Measurements from ENCODE around the gene PAQR5. TPM values are rescaled to one million over a fixed set of nuclear protein-coding genes. Genes with fewer than 3 reads are reported as not detected.

The PAQR5 gene
- total RNA-seq, 4 donors from 2014 or later: 6.4 to 39.8 (median 14.4) TPM

DNA sequence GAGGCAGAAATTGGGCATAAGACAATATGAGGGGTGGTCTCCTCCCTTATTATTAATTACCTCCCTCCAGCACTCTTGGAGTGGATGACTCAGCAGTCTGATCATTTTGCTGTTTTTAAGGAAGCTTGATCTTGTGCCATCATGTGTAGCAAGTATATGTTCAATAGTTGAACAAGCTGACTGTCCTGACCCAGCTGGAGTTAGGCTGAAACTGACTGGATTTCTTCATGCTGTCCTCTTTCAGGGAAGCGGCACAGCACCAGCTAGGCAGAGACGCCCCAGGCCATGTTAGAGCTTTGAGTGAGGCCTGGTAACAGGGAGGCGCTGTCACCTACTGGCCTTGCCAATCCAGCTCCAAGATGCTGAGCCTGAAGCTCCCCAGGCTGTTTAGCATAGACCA is 61.0 kb downstream of the PAQR5 start:
- peaks cover 0 to 11% (median 4%) of the 10 kb centered on the region in 3 donors for H3K4me1 ChIP-seq
- TF ChIP-seq, protein P1, sequence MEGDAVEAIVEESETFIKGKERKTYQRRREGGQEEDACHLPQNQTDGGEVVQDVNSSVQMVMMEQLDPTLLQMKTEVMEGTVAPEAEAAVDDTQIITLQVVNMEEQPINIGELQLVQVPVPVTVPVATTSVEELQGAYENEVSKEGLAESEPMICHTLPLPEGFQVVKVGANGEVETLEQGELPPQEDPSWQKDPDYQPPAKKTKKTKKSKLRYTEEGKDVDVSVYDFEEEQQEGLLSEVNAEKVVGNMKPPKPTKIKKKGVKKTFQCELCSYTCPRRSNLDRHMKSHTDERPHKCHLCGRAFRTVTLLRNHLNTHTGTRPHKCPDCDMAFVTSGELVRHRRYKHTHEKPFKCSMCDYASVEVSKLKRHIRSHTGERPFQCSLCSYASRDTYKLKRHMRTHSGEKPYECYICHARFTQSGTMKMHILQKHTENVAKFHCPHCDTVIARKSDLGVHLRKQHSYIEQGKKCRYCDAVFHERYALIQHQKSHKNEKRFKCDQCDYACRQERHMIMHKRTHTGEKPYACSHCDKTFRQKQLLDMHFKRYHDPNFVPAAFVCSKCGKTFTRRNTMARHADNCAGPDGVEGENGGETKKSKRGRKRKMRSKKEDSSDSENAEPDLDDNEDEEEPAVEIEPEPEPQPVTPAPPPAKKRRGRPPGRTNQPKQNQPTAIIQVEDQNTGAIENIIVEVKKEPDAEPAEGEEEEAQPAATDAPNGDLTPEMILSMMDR (IDR thresholded peaks at IDR 0.05): peak in 1 of 6 experiments; percentile 11
- TF ChIP-seq POLR2A (IDR thresholded peaks at IDR 0.05): no peak
- H3K4me3 ChIP-seq: no peak overlapping the region
- no peak for DNase-seq
- no peak overlapping the region for H3K27ac ChIP-seq
- no peaks in the 10 kb centered on the region for H3K9me3 ChIP-seq
- intact Hi-C loops (cut with DNase I): no loop called here
- WGBS, 2 donors: 42% methylated on average over 3 of the region's 3 CpGs; no CpG with 5 or more reads in 1 of the 2 donors
- no peaks in the 10 kb centered on the region for H3K27me3 ChIP-seq
- H3K36me3 ChIP-seq: no peaks in the 10 kb centered on the region

GRCh38 chr15:69360642-69361041 is 61.9 kb downstream of the PAQR5 start:
- WGBS, 2 donors: 0% methylated on average over 1 of the region's 1 CpG
- Histone ChIP-seq H3K27me3 (no peaks in the 10 kb centered on the region), H3K4me1 (peaks cover 0 to 11% (median 4%) of the 10 kb centered on the region in 3 donors), H3K27ac (no peak overlapping the region), H3K9me3 (no peaks in the 10 kb centered on the region), H3K36me3 (no peaks in the 10 kb centered on the region), H3K4me3 (no peak overlapping the region)
- intact Hi-C loops (cut with DNase I): no loop called here
- TF ChIP-seq POLR2A (IDR thresholded peaks at IDR 0.05): no peak
- TF ChIP-seq, protein P1 (IDR thresholded peaks at IDR 0.05): no peak
- no peak for DNase-seq

- no peaks in the 10 kb centered on the region for H3K4me1 ChIP-seq
- 69 to 85% methylated on average over 2 to 3 of the region's 3 CpGs for WGBS, 2 donors
- H3K36me3 ChIP-seq: no peaks in the 10 kb centered on the region
- intact Hi-C loops (cut with DNase I): no loop called here
- H3K4me3 ChIP-seq: no peak overlapping the region
- no peak overlapping the region for H3K27ac ChIP-seq
- no peak for DNase-seq
- H3K9me3 ChIP-seq: no peaks in the 10 kb centered on the region
- H3K27me3 ChIP-seq: no peaks in the 10 kb centered on the region
- TF ChIP-seq, protein P1 (IDR thresholded peaks at IDR 0.05): no peak
- TF ChIP-seq POLR2A (IDR thresholded peaks at IDR 0.05): no peak
Measured at GRCh38 chr15:69367236-69367635, 68.5 kb downstream of the PAQR5 start.

GRCh38 chr15:69369631-69370030 is 70.9 kb downstream of the PAQR5 start:
- no peak for DNase-seq
- 73 to 84% methylated on average over 2 of the region's 2 CpGs for WGBS, 2 donors

GRCh38 chr15:69373406-69373805 is 74.7 kb downstream of the PAQR5 start:
- intact Hi-C loops (cut with DNase I): no loop called here
- 80 to 84% methylated on average over 6 of the region's 6 CpGs for WGBS, 2 donors

More at GRCh38 chr15:69369631-69370030, 70.9 kb downstream of the PAQR5 start:
- Histone ChIP-seq H3K4me1 (no peaks in the 10 kb centered on the region), H3K27me3 (no peaks in the 10 kb centered on the region), H3K9me3 (no peaks in the 10 kb centered on the region), H3K36me3 (no peaks in the 10 kb centered on the region), H3K27ac (no peak overlapping the region), H3K4me3 (no peak overlapping the region)
- no peak for TF ChIP-seq POLR2A (IDR thresholded peaks at IDR 0.05)
- TF ChIP-seq, protein P1 (IDR thresholded peaks at IDR 0.05): no peak
- intact Hi-C loops (cut with DNase I): no loop called here

More at GRCh38 chr15:69373406-69373805, 74.7 kb downstream of the PAQR5 start:
- Histone ChIP-seq H3K36me3 (no peaks in the 10 kb centered on the region), H3K4me3 (no peak overlapping the region), H3K9me3 (no peaks in the 10 kb centered on the region), H3K27ac (no peak overlapping the region), H3K27me3 (no peaks in the 10 kb centered on the region), H3K4me1 (no peaks in the 10 kb centered on the region)
- no peak for DNase-seq
- no peak for TF ChIP-seq POLR2A (IDR thresholded peaks at IDR 0.05)
- TF ChIP-seq, protein P1 (IDR thresholded peaks at IDR 0.05): no peak
